DMS79 (cell line): ENCODE measurements around the gene TXNL4A.
"Not testable (repeated sequence)": the region's sequence is repeated elsewhere in the genome, so short reads cannot be mapped to it uniquely, and the experiment has no call there.

Experiments
- DNase-seq: peaks from one replicate; lab custom pipeline; 2025; lab: John Stamatoyannopoulos, UW

Gene TXNL4A, protein sequence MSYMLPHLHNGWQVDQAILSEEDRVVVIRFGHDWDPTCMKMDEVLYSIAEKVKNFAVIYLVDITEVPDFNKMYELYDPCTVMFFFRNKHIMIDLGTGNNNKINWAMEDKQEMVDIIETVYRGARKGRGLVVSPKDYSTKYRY

DNA sequence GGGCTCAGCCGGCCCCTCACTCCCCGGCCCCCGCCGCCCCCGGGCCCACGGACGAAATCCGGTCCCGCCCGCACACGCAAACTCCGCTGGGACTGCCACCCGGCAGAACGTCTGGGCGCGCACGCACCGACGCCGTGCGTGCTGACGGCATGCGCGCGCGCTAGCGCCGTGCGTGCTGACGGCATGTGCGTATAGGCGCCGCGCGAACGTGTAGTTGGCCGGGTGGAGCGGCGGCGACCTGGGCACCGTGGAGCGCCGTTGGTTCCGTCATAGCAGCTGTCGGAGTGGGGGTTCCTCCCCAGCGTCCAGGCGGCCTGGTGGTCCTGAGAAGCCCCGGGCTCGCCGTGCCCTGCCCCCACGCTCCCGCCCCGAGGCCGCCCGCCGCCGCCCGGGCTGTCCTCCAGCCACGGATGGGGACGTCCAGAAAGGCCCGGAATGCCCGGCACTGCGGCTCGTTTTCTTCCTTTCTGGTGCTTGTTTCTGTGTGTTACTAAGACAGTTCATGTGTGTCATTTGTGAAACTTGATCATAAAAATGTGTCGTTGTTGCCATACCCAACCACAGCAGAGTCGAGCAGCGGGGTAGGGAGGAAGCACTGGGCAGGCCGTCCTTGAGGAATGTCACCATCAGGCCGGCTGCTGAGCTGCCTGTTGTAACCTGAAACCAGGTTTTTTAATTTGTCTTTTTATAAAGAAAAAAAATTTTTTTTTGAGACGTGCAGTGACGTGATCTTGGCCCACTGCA lies at the start of gene TXNL4A:
Gene TXNL4A, minus strand, starts transcription at position 113 of the 744 bp plus-strand sequence. CDS start 171 bp downstream, outside the sequence.
- DNase-seq = peak; percentile 50

DNA sequence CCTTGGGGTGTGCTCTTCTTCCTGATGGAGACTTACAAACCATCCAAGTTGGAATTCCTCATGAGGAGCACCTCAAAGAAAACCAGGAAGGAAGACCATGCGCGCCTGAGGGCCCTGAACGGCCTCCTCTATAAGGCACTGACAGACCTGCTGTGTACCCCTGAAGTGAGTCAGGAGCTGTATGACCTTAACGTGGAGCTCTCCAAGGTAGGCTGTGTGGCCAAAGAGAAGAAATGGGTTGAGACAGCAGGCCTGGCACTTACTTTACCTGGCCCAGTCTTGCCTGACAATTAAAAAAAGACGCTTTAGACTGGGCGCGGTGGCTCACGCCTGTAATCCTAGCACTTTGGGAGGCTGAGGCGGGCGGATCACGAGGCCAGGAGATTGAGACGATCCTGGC lies 48.9 kb upstream of the TXNL4A start:
- DNase-seq = no peak

- no peak for DNase-seq
Observed at GRCh38 chr18:80035997-80036396, 47.6 kb upstream of the TXNL4A start.

- no peak for DNase-seq
Observed at GRCh38 chr18:80034852-80035406, 46.6 kb upstream of the TXNL4A start.

DNA sequence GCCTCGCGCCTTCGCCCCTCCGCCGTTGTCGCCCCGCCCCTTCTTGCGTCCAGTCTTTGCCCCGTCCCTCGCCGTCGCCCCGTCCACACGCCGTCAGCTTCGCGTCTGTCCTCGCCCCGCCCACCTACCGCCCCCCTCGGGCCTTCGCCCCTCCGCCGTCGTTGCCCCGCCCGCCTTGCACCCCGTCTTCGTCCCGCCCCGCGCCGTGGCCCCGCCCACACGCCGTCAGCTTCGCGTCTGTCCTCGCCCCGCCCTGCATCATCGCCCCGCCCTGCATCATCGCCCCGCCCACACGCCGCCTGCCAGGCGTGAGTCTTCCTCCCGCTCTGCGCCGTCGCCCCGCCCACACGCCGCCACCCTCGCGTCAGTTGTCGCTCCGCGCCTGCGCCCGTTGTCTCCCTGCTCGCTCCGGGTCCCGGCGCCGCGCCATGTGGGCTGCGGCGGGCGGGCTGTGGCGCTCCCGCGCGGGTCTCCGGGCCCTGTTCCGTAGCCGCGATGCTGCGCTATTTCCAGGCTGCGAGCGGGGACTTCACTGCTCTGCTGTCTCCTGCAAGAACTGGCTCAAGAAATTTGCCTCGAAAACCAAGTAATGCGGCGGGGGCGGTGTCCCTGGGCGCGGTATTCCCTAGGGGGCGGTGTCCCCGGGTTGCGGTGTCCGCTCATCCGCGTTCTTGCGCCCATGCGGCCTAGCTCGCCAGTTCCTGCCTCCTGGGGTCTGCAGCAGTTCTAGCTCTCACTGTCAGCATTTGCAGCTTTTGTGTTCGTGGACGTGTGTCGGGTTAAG lies 45.9 kb upstream of the TXNL4A start, which contains the start of gene RBFA:
Gene RBFA, plus strand, starts transcription at position 367 of the 784 bp plus-strand sequence. Its CDS starts 62 bp downstream, at position 429.
- peak; percentile 92 for DNase-seq

DNA sequence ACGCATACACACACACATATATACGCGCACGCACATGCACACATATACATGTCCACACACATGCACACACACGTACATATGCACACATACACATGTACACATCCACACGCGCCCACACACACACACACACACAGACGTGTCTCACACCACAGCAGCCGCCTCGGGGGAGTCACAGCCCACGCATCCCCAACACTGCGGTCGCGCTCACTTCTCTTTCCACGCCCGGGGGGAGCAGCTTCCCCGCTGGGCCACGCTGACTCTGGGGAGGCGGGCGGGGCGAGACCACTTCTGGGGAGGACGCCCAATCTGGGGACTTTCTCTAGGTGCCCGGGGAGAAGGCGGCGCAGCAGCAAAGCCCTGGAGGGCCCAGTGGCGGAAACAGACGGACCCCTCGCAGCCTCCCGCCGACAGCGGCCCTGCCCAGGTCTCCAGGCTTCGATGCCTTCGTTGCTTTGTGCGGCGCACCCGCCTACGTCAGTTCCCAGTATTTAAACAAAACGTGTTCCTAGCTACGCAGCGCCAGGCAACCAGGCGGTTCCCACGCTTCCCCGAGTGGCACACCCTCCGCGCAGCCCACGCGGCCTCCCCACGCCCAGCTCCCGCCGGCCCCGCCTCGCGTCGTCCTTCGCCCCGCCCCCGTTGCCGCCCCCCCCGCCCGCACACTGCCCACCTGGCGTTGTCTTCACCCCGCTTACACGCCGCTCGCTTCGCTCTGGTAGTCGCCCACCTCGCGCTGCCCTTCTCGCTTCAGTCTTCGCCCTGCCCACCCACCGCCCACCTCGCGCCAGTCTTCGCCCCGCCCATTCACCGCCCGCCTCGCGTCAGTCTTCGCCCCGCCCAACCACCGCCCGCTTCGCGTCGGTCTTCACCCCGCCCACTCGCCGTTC lies 45.1 kb upstream of the TXNL4A start:
- DNase-seq = no peak

DNA sequence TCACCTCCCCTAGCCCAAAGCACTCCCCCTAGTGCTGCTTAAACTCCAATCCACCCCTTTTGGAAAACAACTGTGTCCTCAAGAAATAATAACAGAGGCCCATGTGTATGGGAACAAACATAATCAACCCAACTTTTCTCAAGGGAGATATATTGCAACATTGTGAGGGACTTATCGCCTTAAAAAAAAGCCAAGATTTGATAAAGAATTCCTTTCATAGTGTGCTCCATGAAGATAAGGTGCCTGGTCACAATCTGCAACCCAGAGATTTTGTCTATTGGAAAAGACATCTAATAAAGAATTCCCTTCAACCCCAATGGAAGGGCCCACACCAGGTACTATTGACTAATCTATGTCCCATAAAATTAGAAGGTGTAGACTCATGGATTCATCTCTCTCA lies 41.3 kb upstream of the TXNL4A start:
- no peak for DNase-seq

- not testable (repeated sequence) for DNase-seq
Observed at GRCh38 chr18:80027719-80028118, 39.4 kb upstream of the TXNL4A start.

GRCh38 chr18:80026363-80026762 lies 38.0 kb upstream of the TXNL4A start:
- no peak for DNase-seq

- DNase-seq = no peak
Observed at GRCh38 chr18:80023173-80023572, 34.8 kb upstream of the TXNL4A start.

DNA sequence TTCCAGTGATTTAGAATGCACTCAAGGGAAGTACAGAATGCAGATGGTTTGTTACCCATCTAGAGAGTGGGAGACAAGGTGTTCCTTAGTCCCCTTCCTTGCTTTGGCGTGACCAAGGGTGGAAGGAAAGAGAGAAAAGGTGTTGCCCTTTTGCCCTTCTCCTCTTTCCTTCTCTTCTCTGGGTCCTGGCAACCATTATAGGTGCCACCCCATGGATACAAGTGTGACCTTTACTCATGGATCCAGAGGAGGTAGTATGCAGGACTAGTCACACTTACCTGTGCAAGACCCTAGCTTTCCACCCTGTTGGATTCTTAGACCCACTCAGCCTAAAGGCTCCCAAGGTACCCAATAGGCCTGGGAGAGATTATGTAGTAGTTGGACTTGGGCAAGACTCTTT lies 34.2 kb upstream of the TXNL4A start:
- no peak for DNase-seq

- no peak for DNase-seq
Observed at GRCh38 chr18:80012714-80013113, 24.4 kb upstream of the TXNL4A start.

DNA sequence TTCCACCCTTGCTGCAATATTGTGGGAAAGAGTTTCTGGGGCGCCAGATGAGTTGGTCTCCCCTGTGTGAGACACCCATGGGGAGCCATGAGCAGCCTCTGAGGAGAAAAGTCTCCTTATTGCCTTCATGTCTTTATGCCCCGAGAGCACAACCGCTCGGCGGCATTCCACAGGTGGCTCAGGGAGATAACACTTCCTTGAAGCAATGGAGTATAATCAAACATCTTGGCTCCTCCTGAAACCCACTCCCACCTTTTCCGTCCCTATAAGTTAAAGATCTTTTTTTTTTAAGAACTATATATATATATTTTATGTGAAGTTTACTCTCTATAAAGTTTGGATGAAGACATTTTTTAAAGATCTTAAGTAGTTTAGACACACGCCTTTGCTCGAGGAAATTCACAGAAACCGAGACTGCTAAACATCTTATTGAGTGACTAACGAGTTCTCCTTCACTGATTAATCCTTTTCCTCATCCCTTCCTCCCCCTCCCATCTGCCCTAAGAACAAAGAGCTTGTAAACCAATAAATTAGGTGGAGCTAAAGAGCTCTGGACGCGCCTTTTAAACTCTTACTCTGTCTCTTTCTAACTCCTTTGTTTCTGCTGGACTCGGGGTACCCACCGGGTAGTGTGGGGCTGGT lies 23.3 kb upstream of the TXNL4A start:
- not testable (repeated sequence) for DNase-seq

DNA sequence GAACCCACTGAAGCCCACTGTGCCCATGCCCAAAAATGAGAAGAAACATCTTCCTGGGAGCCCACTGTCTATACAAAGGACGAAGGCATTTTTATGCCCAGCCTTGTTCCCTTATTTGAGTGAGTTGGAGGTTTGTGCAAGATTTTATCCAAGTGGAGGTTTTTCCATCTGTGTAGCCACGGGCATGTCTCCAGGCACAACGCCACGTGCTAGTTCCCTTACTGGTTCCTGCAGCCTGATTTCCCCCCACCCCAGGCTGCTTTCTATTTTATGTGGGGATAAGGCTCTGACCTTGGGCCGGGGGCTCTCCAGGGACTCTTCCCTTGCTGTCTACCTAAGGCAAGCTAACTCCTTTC lies 22.2 kb upstream of the TXNL4A start:
- no peak for DNase-seq

GRCh38 chr18:80009661-80010550 lies 21.5 kb upstream of the TXNL4A start:
- DNase-seq = no peak

GRCh38 chr18:80006724-80007123 lies 18.4 kb upstream of the TXNL4A start:
- DNase-seq = no peak

- no peak for DNase-seq
Observed at GRCh38 chr18:80004600-80005342, 16.4 kb upstream of the TXNL4A start.

DNA sequence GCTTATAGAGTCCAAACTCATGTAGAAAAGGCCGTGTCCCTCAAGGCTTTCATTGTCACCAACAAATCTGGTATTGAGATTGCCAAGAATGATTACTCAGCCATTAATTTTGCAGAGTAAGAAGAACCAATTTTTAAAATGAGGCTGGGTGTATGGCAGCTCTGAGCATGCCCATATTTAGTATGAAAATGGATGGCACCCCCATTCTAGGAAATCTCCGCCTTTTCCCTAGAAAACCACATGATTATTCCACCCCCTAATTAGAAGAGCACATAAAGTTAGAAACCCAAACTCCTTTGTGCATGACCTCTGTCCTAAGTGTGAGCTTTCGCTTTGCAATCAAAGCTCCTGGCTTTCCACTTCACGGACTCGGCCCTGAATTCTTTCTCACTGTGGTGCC lies 14.1 kb upstream of the TXNL4A start:
- DNase-seq = no peak

- DNase-seq = no peak
Observed at GRCh38 chr18:80000877-80001276, 12.5 kb upstream of the TXNL4A start.
